Measurements from ENCODE around the gene CACNB1.

CACNB1 gene

DNA sequence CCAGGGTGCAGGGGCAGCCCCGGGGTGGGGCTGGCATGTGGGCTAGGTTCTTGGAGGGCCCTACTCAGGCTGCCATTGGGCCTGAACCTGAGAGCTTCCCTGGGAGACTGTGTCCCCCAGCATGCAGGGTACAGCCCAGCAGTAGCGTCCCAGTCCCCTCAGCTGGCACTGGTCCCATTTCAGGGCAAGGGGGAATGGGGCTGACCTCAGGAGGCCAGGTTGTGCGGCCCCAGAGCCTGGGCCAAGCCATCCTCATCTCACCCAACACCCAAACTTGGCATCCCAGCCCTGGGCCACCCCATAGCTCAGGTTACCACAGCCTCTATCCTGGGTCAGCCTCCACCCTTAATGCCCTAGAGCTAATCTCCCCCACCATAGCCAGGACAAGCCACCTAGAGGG, 52.3 kb downstream of the CACNB1 start:
- DNase-seq (ENCODE audit: low read depth): no peak
- TF ChIP-seq, protein P1, sequence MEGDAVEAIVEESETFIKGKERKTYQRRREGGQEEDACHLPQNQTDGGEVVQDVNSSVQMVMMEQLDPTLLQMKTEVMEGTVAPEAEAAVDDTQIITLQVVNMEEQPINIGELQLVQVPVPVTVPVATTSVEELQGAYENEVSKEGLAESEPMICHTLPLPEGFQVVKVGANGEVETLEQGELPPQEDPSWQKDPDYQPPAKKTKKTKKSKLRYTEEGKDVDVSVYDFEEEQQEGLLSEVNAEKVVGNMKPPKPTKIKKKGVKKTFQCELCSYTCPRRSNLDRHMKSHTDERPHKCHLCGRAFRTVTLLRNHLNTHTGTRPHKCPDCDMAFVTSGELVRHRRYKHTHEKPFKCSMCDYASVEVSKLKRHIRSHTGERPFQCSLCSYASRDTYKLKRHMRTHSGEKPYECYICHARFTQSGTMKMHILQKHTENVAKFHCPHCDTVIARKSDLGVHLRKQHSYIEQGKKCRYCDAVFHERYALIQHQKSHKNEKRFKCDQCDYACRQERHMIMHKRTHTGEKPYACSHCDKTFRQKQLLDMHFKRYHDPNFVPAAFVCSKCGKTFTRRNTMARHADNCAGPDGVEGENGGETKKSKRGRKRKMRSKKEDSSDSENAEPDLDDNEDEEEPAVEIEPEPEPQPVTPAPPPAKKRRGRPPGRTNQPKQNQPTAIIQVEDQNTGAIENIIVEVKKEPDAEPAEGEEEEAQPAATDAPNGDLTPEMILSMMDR (IDR thresholded peaks at IDR 0.05; ENCODE audit: low read depth, low read length, missing control alignments): no peak
- H3K4me3 ChIP-seq (ENCODE audit: low read depth, low read length): no peak overlapping the region

DNA sequence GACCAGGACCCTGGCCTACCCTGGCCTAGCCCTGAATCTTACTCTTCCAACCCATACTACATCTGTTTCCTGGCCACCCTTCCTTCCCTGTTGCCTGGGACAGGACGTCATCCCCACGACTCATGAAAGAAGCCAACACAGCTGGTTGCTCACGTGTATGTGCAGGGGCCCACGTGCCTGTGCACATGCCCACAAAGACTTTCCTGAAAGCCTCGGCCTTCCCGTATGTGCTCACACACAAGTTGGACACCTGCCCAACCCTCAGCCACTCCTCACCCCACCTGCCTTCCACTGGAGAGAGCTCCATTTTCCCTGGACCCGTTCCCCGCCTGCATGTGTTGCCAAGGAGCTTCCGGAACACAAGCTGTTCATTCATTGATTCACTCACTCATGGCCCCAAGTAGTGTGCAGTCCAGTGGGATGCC, 53.0 kb downstream of the CACNB1 start:
- no peak overlapping the region for H3K4me3 ChIP-seq (ENCODE audit: low read depth, low read length)
- no peak for DNase-seq (ENCODE audit: low read depth)
- TF ChIP-seq, protein P1 (IDR thresholded peaks at IDR 0.05; ENCODE audit: low read depth, low read length, missing control alignments): no peak

DNA sequence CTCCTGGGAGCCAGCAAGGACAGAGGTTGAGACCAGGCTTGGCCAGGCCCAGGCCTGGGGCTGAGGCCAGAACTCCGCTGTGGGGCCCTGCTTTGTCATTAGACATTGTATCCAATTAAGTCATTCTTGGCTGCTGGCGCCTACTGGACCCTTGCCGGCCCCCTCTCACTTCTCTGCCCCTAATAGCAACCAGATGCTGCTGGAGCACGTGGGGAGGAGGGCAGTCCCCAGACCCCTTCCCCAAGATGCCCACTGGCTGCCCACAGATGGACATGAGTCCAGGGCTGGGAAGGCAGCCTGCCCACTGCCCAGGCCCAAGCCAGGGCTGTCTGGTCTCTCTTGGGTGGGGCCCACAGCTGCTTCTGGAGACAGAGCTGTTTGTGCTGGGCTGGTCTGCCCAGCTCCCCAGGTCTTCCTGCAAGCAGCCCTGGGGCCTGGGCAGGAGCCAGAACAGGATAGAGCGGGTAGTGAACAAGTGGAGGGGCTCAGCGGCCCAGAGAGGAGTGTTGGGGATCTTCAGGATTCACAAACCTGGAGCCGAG, 53.8 kb downstream of the CACNB1 start:
- TF ChIP-seq, protein P1 (IDR thresholded peaks at IDR 0.05; ENCODE audit: low read depth, low read length, missing control alignments): no peak
- no peak overlapping the region for H3K4me3 ChIP-seq (ENCODE audit: low read depth, low read length)
- DNase-seq (ENCODE audit: low read depth): no peak

DNA sequence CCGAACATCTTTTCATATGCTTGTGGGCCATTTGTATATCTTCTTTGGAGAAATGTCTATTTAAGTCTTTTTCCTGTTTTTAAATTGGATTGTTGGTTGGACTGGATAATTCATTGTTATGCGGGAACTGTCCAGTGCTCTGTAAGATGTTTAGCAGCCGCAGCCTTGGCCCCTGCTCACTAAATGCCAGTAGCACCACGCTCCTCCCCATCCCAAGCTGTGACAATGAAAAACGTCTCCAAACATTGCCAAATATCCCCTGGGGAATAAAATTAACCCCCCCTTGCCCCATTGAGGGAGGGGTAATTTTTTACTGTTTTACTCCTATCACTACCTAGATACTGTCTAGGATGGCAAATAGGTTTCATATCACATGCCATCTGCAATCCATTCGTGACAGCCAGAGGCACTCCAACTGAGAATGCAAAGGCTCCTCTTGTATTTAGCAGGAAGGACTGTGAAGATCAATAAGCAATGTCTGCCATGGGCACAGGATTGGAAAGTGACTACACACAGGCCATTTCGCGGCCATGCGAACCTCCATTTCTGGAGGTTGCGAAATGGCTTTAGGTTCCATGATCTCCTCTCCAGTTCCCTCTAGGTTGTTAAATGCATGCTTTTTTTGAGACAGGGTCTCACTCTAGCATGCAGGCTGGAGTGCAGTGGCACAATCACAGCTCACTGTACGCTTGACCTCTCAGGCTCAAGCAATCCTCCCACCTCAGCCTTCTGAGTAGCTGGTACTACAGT, 55.4 kb downstream of the CACNB1 start:
- no peak for DNase-seq (ENCODE audit: low read depth)
- TF ChIP-seq, protein P1 (IDR thresholded peaks at IDR 0.05; ENCODE audit: low read depth, low read length, missing control alignments): no peak
- H3K4me3 ChIP-seq (ENCODE audit: low read depth, low read length): no peak overlapping the region

DNA sequence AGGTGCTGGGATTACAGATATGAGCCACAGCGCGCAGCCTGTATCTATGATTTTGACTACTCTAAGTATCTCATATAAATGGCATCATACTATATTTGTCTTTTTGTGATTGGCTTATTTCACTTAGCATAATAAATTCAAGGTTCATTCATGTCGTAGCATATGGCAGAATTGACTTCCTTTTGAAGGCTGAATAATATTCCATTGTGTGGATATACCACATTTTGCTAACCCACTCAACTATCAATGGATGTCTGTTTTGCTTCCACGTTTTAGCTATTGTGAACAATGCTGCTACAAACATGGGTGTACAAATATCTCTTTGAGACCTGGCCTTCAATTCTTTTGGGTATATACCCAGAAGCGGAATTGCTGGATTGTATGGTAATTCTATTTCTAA, 56.2 kb downstream of the CACNB1 start:
- TF ChIP-seq, protein P1 (IDR thresholded peaks at IDR 0.05; ENCODE audit: low read depth, low read length, missing control alignments): no peak
- DNase-seq (ENCODE audit: low read depth): no peak
- no peak overlapping the region for H3K4me3 ChIP-seq (ENCODE audit: low read depth, low read length)

DNA sequence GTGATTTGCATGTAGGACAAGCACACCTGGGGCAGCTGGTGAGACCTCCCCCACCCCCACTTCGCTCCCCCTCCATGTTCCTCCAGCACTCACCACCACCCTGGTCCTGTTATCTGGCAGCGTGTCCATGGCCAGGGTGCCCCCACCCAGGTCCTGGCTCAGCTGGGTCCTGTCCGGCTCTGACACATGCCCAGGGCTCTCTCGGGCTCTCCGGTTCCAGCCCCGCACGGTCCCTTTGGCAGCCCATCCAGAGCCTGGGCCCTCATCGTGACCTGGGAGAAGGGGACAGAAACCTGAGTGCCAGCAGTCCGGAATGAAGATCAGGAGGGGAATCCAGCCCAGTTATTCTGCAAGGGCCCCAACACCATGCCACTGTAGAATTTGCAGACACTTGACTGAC, 57.9 kb downstream of the CACNB1 start:
- no peak overlapping the region for H3K4me3 ChIP-seq (ENCODE audit: low read depth, low read length)
- TF ChIP-seq, protein P1 (IDR thresholded peaks at IDR 0.05; ENCODE audit: low read depth, low read length, missing control alignments): no peak
- DNase-seq (ENCODE audit: low read depth): no peak

DNA sequence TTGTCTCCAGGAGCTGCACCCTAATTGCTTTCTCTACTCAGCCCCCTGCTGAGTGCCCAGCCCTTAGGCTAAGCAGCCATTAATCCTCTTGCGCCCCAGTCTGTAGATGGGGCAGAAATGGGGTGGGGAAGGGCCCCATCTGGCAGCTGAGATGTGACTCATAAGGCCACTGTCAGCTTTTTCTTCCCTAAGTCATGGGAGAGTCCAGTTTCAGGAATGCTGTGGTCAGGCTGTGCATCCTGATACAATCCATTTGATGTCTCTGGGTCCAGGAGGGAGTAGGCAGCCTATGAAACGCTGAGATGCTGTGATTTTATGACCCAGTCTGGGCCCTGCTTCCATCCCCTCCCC, 58.3 kb downstream of the CACNB1 start:
- DNase-seq (ENCODE audit: low read depth): no peak
- TF ChIP-seq, protein P1 (IDR thresholded peaks at IDR 0.05; ENCODE audit: low read depth, low read length, missing control alignments): no peak
- H3K4me3 ChIP-seq (ENCODE audit: low read depth, low read length): no peak overlapping the region

Data from GM12864 (cell line).